CD4-positive, alpha-beta T cell treated with Interleukin-21 for 1 hour (primary cell): ENCODE data around the gene RAB10.
"Not testable (repeated sequence)": the region's sequence is repeated elsewhere in the genome, so short reads cannot be mapped to it uniquely, and the experiment has no call there.

Experiments
- DNase-seq: peaks from one replicate; pipeline ENCODE4 v3.0.0-alpha.2; 2020

Gene RAB10

GRCh38 chr2:26061539-26061938 is 27.7 kb downstream of the RAB10 start:
- no peak for DNase-seq

GRCh38 chr2:26064846-26065245 is 31.0 kb downstream of the RAB10 start:
- no peak for DNase-seq

DNA sequence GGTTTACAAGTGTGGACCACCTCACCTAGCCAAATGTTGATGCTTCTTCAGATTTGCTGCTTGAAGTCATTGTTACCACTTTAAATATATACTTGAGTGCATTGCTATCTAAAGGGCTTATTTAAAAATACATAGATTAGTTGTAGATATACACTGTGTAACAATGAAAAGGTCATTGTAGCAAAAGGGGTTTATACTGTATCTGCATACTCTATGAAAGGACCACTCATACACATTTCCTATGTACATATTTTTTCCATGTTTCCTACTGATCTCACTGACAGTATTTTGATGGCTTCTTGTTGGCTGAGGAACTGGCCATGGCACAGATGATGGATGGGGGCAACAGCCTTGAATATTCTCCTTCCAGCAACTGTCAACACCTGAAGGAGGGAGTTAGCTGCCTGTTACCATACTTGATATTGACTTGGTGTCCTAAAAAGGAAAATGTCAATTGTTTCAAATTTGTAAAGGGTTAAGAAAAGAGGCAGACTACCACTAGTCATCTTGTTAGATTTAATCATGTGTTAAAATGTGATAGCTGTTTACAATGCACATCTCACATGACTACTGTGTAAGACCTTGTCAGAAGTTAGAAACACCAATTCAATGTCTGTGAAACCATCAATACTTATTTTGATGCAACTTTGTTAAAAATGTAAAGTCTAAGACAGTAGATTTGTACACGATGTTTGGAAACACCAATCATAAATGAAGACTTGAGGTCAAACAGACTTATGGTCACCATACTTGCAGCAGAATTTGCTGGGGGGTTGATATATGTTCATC is 33.5 kb downstream of the RAB10 start:
- DNase-seq = no peak

- DNase-seq = no peak
Observed at GRCh38 chr2:26067980-26068507, 34.2 kb downstream of the RAB10 start.

DNA sequence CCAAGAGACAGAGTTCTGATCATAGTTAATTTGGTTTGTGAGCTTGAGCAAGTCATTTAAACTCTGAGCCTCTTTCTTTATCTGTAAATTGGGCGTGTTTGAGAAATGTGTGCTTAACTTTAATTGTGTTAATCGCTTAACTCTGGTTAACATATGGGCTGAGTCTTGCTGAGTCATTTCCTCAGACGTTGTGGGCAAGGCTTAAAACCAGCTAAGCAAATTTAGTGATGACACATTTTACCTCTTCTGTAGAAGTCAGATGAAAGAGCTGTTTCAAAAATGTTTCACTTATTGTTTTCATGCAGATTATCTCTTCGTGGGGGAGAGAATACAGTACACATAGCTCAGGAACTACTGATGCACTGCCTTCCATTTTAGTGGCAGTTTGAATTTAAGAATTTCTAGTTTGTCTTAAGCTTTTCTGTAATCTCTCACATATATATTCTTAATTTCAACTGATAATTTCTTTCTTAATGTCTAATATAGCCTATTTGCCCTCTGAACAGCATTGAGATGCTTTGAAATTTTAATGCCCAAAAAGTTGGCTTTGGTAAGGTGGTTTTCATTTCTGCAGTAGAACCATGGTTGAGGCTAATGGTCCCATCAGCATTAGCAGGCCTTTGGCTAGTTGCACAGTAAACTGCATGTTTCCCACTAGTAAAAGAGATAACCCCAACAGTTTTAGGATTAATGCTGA is 34.9 kb downstream of the RAB10 start:
- DNase-seq = peak; percentile 65

- no peak for DNase-seq
Observed at GRCh38 chr2:26070730-26071129, 36.8 kb downstream of the RAB10 start.

DNA sequence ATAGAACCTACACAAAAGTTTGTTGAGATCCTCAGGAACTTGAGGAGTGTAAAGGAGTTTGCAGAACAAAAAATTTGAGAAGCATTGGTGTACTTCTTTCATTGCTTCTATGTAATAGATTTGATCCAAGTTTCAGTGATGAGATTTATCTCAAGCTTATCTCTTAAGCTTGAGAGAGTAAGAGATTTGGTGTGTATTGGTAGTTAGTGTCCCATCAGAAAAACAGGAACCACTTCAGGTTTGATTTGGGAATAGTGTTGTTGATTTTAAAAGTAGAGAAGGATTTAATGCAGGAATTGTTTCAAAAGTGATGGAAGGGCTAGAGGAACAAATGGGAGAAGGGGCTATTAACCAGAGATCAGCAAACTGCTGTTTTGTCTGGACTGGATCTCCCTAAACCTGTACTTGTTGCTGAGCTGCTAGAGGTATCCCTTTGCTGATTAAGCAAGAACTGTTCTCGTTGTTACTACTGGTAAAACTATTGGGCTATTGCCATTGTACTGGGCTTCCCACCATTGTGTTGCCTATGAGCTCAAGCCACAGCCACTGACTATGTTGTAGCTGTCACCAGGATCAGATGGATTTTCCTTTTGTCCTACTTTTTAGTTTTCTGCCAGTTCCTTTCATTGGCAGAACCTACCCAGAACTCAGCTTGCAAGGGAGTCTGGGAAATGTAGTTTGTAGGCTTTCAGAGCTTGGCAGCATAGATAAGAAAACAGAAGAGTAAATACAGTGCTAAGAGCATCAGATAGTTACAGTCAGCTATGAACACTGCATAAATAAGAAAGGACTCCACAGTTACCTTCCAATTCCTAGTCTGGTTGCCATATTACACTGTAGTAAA is 39.3 kb downstream of the RAB10 start:
- DNase-seq = no peak

GRCh38 chr2:26073830-26074229 is 39.9 kb downstream of the RAB10 start:
- no peak for DNase-seq

GRCh38 chr2:26074676-26075075 is 40.8 kb downstream of the RAB10 start:
- DNase-seq = no peak

GRCh38 chr2:26075173-26075572 is 41.3 kb downstream of the RAB10 start:
- no peak for DNase-seq

GRCh38 chr2:26076001-26076587 is 42.2 kb downstream of the RAB10 start:
- no peak for DNase-seq

DNA sequence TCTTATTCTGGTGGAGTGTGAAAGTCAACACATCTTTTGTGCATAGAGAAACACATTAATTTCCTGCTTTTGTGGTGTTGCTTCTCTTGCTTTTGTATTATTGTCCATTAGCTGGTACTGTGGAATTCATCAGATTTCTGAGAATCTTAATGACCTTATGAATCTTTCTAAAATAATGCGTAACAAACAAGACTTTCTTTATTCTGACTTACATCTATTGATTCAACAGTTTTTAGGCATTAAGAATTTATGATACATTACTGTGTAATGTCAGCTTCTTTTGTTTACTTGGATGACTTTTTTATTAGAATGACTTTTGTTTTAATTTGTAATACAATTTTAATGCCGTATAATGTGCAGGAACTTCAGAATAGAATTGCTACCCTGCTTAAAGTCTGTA is 43.4 kb downstream of the RAB10 start:
- DNase-seq = no peak

- no peak for DNase-seq
Observed at GRCh38 chr2:26078939-26079338, 45.1 kb downstream of the RAB10 start.

GRCh38 chr2:26080356-26080755 is 46.5 kb downstream of the RAB10 start:
- no peak for DNase-seq

DNA sequence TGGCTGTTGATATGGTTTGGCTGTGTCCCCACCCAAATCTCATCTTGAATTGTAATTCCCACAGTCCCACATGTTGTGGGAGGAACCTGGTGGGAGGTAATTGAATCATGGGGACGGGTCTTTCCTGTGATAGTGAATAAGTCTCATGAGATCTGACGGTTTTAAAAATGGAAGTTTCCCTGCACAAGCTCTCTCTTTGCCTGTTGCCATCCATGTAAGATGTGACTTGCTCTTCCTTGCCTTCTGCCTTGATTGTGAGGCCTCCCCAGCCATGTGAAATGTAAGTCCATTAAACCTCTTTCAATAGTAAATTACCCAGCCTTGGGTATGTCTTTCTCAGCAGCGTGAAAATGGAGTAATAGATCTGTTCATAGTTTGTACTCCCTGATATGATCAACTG is 47.0 kb downstream of the RAB10 start:
- DNase-seq = not testable (repeated sequence)

GRCh38 chr2:26081556-26081955 is 47.7 kb downstream of the RAB10 start:
- no peak for DNase-seq

- DNase-seq = peak; percentile 15
Observed at GRCh38 chr2:26086155-26086637, 52.3 kb downstream of the RAB10 start.

DNA sequence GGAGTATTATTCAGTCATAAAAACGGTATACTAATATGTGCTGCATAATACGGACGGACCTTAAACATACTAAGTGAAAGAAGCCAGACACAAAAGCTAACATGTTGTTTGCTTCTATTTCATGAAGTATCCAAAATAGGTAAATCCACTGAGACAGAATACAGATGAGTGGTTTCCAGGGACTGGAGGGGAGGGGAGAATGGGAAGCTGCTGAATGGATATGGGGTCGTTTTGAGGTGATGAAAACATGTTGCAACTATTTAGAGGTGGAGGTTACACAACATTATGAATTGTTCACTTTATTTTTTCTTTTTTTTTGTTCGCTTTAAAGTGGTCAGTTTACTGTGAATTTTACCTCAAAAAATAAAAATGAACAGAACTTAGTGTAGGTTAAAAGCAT is 52.9 kb downstream of the RAB10 start:
- DNase-seq = no peak

- DNase-seq = peak; percentile 46
Observed at GRCh38 chr2:26088038-26088643, 54.3 kb downstream of the RAB10 start.

GRCh38 chr2:26088931-26089330 is 55.0 kb downstream of the RAB10 start:
- not testable (repeated sequence) for DNase-seq

DNA sequence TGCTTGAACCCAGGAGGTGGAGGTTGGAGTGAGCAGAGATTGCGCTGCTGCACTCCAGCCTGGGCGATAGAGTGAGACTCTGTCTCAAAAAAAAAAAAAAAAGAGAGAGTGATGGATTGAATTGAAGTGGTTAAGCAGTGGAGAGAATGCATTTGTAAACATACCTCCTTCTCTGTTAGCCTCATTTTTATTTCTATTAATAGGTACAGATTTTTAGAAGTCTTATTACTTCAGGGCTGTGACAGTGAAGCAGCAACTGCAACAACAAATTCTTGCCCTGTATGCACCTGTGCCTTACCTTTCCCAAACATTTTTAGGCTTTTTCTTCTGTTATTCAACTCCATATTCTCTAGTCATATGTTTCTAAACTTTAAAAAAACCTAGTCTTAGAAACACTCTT is 55.5 kb downstream of the RAB10 start:
- no peak for DNase-seq

GRCh38 chr2:26095758-26096157 is 61.9 kb downstream of the RAB10 start:
- DNase-seq = no peak
